Testis (tissue), 3 donors: Measurements from ENCODE around the gene RGS13. TPM values are rescaled to one million over a fixed set of nuclear protein-coding genes. Genes with fewer than 3 reads are reported as not detected.

Experiments used
- DNase-seq: peaks from one replicate; pipeline ENCODE4 v3.0.0-alpha.2; 2019
- H3K27ac ChIP-seq, 2 donors: fragments of 200-600 bp; sonication (generic); one replicate each; pipeline ENCODE4 v1.5.1; 2019
- H3K27me3 ChIP-seq: fragments of 200-600 bp; sonication (generic); one replicate; pipeline ENCODE4 v1.5.1; 2019
- H3K36me3 ChIP-seq: fragments of 200-600 bp; sonication (generic); one replicate; pipeline ENCODE4 v1.5.1; 2017; ENCODE audit warnings: low read depth; ENCODE audit errors: missing control alignments
- H3K4me1 ChIP-seq: fragments of 200-600 bp; sonication (generic); one replicate; pipeline ENCODE4 v1.5.1; 2019
- H3K4me3 ChIP-seq, 2 donors: fragments of 200-600 bp; sonication (generic); one replicate each; pipeline ENCODE4 v1.5.1; 2017 to 2019
- H3K9me3 ChIP-seq: fragments of 200-600 bp; sonication (generic); one replicate; pipeline ENCODE4 v1.5.1; 2017
- POLR2A ChIP-seq: fragments of 450-650 bp; IDR thresholded peaks from one replicate; pipeline ENCODE4 v1.6.1; 2017; ENCODE audit warnings: antibody characterized with exemption, mild to moderate bottlenecking, moderate library complexity
- WGBS, 2 donors: methylation state at CpG; one replicate each; pipeline ENCODE4 v1.1.5; 2018; 5-methylcytosine and 5-hydroxymethylcytosine counted together
- intact Hi-C: fragments of 100-400 bp; cut with DNase I; formaldehyde crosslinking; loops from one replicate; pipeline ENCODE4 v1.15.1; 2023; ENCODE audit warnings: low total_unique reads
- polyA plus RNA-seq: library from polyadenylated mRNA; stranded (reverse); fragments of 350-450 nt; fragmentation: Illumina TruSeq; extraction: RNeasy Lipid Tissue Mini Kit (QIAGEN cat#74804); gene quantifications from one replicate; pipeline ENCODE4 v1.2.3, GENCODE V29; 2014; ENCODE audit warnings: low read depth, low replicate concordance; ENCODE audit not compliant: insufficient read depth
- total RNA-seq, 2 donors: library from RNA; depleted of rRNA; stranded (reverse); fragments of >200 nt; gene quantifications; one replicate each; pipeline ENCODE4 v1.2.3, GENCODE V29; 2016
- TF ChIP-seq, protein P1 (sequence below), 3 experiments: fragments of 450-650 bp in 2 of 3; fragments of 200-600 bp in 1 of 3; sonication (generic) in 1 of 3; IDR thresholded peaks; one replicate each; pipeline ENCODE4 v1.5.1; 2016 to 2019; ENCODE audit warnings: antibody characterized with exemption in 3 of 3, mild to moderate bottlenecking in 2 of 3, moderate library complexity in 1 of 3

RGS13 gene
- total and polyA plus RNA-seq, 3 donors from 2014 or later = 0.25 TPM; not detected in 2

DNA sequence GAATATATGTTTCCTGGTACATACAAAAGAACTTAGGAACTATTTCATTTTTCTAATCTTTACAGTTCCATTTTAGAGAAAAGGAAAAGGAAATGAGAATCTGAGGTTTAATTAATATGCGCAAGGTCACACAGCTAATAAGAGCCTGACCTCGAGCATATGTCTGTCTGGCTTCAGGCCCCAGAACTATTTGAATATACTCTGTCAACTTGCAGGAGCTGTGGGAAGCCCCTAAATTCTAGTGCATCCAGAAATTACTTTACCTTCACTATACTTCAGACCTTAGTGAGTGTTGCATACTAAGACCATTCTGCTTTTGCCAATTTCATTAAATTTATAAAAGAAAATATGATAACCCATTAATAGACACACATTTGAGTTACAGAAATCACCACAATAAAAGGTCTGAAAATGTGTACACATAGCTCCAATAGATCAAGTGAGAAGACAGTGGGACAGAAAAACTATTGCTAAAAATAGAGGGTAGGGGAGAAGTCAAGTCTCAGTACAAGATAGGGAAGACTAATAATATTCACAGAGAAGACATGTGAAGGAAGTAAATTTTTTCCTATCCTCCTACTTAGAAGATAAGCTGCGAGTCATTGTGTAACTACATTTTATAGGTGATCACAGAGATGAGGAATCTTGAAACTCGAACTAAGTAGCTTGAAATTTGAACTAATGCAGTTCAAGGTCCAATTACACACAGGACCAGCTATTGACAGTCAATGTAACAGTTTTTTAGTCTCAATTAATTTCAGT is 3.8 kb downstream of the RGS13 start:
- H3K27me3 ChIP-seq = no peaks in the 10 kb centered on the region
- 49 to 52% methylated on average over 4 of the region's 4 CpGs for WGBS, 2 donors
- H3K27ac ChIP-seq = no peak overlapping the region
- intact Hi-C loops = no loop called here
- DNase-seq = no peak
- H3K4me3 ChIP-seq = no peak overlapping the region
- no peaks in the 10 kb centered on the region for H3K36me3 ChIP-seq
- no peaks in the 10 kb centered on the region for H3K4me1 ChIP-seq
- H3K9me3 ChIP-seq = no peaks in the 10 kb centered on the region
- TF ChIP-seq, protein P1, sequence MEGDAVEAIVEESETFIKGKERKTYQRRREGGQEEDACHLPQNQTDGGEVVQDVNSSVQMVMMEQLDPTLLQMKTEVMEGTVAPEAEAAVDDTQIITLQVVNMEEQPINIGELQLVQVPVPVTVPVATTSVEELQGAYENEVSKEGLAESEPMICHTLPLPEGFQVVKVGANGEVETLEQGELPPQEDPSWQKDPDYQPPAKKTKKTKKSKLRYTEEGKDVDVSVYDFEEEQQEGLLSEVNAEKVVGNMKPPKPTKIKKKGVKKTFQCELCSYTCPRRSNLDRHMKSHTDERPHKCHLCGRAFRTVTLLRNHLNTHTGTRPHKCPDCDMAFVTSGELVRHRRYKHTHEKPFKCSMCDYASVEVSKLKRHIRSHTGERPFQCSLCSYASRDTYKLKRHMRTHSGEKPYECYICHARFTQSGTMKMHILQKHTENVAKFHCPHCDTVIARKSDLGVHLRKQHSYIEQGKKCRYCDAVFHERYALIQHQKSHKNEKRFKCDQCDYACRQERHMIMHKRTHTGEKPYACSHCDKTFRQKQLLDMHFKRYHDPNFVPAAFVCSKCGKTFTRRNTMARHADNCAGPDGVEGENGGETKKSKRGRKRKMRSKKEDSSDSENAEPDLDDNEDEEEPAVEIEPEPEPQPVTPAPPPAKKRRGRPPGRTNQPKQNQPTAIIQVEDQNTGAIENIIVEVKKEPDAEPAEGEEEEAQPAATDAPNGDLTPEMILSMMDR (IDR thresholded peaks at IDR 0.05) = no peak
- TF ChIP-seq POLR2A = no peak

DNA sequence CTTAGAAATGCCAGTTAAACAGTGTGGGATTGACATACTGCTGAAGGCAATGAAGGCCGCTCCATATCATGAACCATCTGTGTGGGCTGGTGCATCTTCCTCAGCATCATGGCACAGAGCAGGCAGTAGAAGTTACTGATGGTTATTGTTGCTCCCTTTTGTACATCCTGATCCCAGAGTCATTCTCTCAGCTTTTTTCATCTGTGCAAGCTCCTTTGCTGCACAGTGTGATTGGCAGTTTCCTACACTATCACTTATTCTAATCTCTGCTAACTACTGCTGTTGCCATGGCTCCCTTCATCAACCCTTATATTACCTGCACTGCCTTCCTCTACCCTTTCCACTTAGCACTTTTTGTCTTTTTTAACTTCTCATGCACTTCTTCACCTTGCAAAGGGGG is 16.2 kb downstream of the RGS13 start:
- H3K4me1 ChIP-seq = no peaks in the 10 kb centered on the region
- 88 to 100% methylated on average over 1 of the region's 1 CpG for WGBS, 2 donors
- intact Hi-C loops = no loop called here
- no peak for TF ChIP-seq POLR2A
- TF ChIP-seq, protein P1 (IDR thresholded peaks at IDR 0.05) = no peak
- H3K36me3 ChIP-seq = no peaks in the 10 kb centered on the region
- no peak overlapping the region for H3K27ac ChIP-seq
- no peak for DNase-seq
- no peaks in the 10 kb centered on the region for H3K9me3 ChIP-seq
- no peaks in the 10 kb centered on the region for H3K27me3 ChIP-seq
- H3K4me3 ChIP-seq = no peak overlapping the region

DNA sequence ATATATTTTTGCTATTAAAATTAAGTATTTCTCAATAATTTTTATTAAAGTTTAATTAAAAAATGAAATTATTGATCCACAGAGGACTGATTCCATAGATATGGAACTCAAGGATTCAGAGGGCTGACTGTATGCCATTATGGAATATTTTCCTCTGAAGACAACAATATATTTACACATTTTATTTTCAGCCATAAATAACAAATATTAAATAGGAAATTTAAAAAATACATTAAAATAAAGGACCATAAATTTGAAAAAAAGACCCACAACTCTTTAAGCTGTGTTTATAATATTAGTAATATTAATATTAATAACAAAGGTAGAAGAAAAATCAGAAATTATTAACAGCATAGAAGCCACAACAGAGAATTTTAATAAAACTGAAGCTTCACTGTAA is 18.2 kb downstream of the RGS13 start:
- Histone ChIP-seq H3K4me3 (no peak overlapping the region), H3K36me3 (no peaks in the 10 kb centered on the region), H3K27me3 (no peaks in the 10 kb centered on the region), H3K4me1 (no peaks in the 10 kb centered on the region), H3K27ac (no peak overlapping the region), H3K9me3 (no peaks in the 10 kb centered on the region)
- no peak for TF ChIP-seq POLR2A
- TF ChIP-seq, protein P1 (IDR thresholded peaks at IDR 0.05) = no peak
- no peak for DNase-seq
- intact Hi-C loops = no loop called here

DNA sequence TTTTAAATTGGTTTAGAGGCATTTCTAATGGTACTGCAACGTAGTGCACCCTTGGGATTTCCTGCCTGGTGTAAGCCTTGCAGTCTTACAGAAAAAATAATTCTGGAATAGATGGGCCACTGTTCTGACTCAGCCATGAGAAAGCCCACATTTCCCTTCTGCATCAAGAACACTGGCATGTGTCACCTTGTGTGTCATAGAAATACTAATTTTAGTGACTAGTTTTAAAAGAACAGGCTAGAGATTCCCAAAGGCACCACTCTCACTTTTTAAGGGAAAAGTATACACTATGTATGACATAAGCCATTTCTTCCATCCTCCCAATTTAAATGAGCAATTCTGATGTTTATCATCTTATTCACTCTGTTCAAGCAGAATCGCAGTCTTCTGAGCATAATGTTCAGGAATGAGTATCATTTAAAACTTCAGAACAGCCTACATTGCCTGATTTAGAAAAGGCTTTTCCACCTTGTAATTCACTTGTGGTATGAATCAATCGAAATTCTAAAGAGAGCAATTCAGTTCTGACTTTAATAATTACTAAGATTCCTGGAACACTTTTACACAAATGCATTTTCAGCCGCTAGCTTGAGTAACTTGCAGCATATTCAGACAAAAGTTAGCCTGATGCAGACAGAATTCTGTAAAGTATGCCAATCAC is 18.8 kb downstream of the RGS13 start:
- WGBS, 2 donors = 88 to 91% methylated on average over 4 of the region's 4 CpGs
- DNase-seq = no peak
- no peaks in the 10 kb centered on the region for H3K9me3 ChIP-seq
- H3K27me3 ChIP-seq = no peaks in the 10 kb centered on the region
- intact Hi-C loops = no loop called here
- H3K27ac ChIP-seq = no peak overlapping the region
- no peaks in the 10 kb centered on the region for H3K4me1 ChIP-seq
- no peak overlapping the region for H3K4me3 ChIP-seq
- H3K36me3 ChIP-seq = no peaks in the 10 kb centered on the region
- no peak for TF ChIP-seq POLR2A
- TF ChIP-seq, protein P1 (IDR thresholded peaks at IDR 0.05) = no peak
